ENCODE data around the gene LINGO1.

Gene LINGO1

GRCh38 chr15:77633913-77634265 is 1.2 kb upstream of the LINGO1 start:
- WGBS (ENCODE audit: extremely low coverage, insufficient coverage, low lambda C conversion rate): no CpG with 5 or more reads among the region's 9 CpGs
- no peak overlapping the region for H3K9ac ChIP-seq (ENCODE audit: low read length)
- H4K5ac ChIP-seq (ENCODE audit: low read length): no peak overlapping the region
- peak overlapping the region; percentile 35 for H3K4me2 ChIP-seq (ENCODE audit: low read length)
- peaks cover 8% of the 10 kb centered on the region for H3K4me1 ChIP-seq (ENCODE audit: control insufficient read depth, low read depth, low read length)
- H3K27me3 ChIP-seq (ENCODE audit: insufficient read depth, low read length, poor library complexity): peaks cover 6% of the 10 kb centered on the region
- H3K18ac ChIP-seq (ENCODE audit: low read length): no peak overlapping the region
- H3K27ac ChIP-seq (ENCODE audit: low read depth, low read length): no peak overlapping the region
- no peaks in the 10 kb centered on the region for H3K79me2 ChIP-seq (ENCODE audit: control insufficient read depth, insufficient read depth, low read length)
- H3K4me3 ChIP-seq (ENCODE audit: low read length): no peak overlapping the region
- no peak overlapping the region for H4K8ac ChIP-seq (ENCODE audit: low read depth, low read length)
- no peaks in the 10 kb centered on the region for H3K79me1 ChIP-seq (ENCODE audit: low read length)
- H2BK5ac ChIP-seq (ENCODE audit: low read length): no peak overlapping the region
- H3K56ac ChIP-seq (ENCODE audit: low read length): no peak overlapping the region
- H2BK15ac ChIP-seq (replicated peaks; ENCODE audit: low read depth): no peak overlapping the region
- no peaks in the 10 kb centered on the region for H3K36me3 ChIP-seq (ENCODE audit: control insufficient read depth, insufficient read depth, low read length)
- no peak overlapping the region for H3K4ac ChIP-seq (ENCODE audit: low read depth, low read length)
- peak; percentile 84 for DNase-seq
- no peak overlapping the region for H3K23ac ChIP-seq (ENCODE audit: low read length)
- no peak overlapping the region for H2AK5ac ChIP-seq (ENCODE audit: low read length)
- no peak overlapping the region for H2BK120ac ChIP-seq (ENCODE audit: low read depth, low read length)

- H2BK5ac ChIP-seq (ENCODE audit: low read length): no peak overlapping the region
- H2AK5ac ChIP-seq (ENCODE audit: low read length): no peak overlapping the region
- H3K23ac ChIP-seq (ENCODE audit: low read length): no peak overlapping the region
- H3K9ac ChIP-seq (ENCODE audit: low read length): peak overlapping the region; percentile 70
- no peak overlapping the region for H4K5ac ChIP-seq (ENCODE audit: low read length)
- H3K4me3 ChIP-seq (ENCODE audit: low read length): peak overlapping the region; percentile 41
- H3K27me3 ChIP-seq (ENCODE audit: insufficient read depth, low read length, poor library complexity): peaks cover 6% of the 10 kb centered on the region
- H3K56ac ChIP-seq (ENCODE audit: low read length): peak overlapping the region; percentile 86
- peak overlapping the region; percentile 98 for H3K4me2 ChIP-seq (ENCODE audit: low read length)
- DNase-seq: peak; percentile 93
- no peak overlapping the region for H3K4ac ChIP-seq (ENCODE audit: low read depth, low read length)
- WGBS (ENCODE audit: extremely low coverage, insufficient coverage, low lambda C conversion rate): no CpG with 5 or more reads among the region's 55 CpGs
- H4K8ac ChIP-seq (ENCODE audit: low read depth, low read length): no peak overlapping the region
- H2BK120ac ChIP-seq (ENCODE audit: low read depth, low read length): no peak overlapping the region
- H3K79me2 ChIP-seq (ENCODE audit: control insufficient read depth, insufficient read depth, low read length): no peaks in the 10 kb centered on the region
- no peaks in the 10 kb centered on the region for H3K79me1 ChIP-seq (ENCODE audit: low read length)
- no peak overlapping the region for H2BK15ac ChIP-seq (replicated peaks; ENCODE audit: low read depth)
- H3K36me3 ChIP-seq (ENCODE audit: control insufficient read depth, insufficient read depth, low read length): no peaks in the 10 kb centered on the region
- H3K27ac ChIP-seq (ENCODE audit: low read depth, low read length): no peak overlapping the region
- no peak overlapping the region for H3K18ac ChIP-seq (ENCODE audit: low read length)
- peaks cover 8% of the 10 kb centered on the region for H3K4me1 ChIP-seq (ENCODE audit: control insufficient read depth, low read depth, low read length)
Measured at GRCh38 chr15:77633134-77633912, 611 bp upstream of the LINGO1 start.

- no CpG with 5 or more reads among the region's 47 CpGs for WGBS (ENCODE audit: extremely low coverage, insufficient coverage, low lambda C conversion rate)
- H3K23ac ChIP-seq (ENCODE audit: low read length): no peak overlapping the region
- no peak overlapping the region for H4K5ac ChIP-seq (ENCODE audit: low read length)
- peak overlapping the region; percentile 48 for H3K9ac ChIP-seq (ENCODE audit: low read length)
- H3K4me1 ChIP-seq (ENCODE audit: control insufficient read depth, low read depth, low read length): peaks cover 8% of the 10 kb centered on the region
- no peak overlapping the region for H2BK15ac ChIP-seq (replicated peaks; ENCODE audit: low read depth)
- H3K79me1 ChIP-seq (ENCODE audit: low read length): no peaks in the 10 kb centered on the region
- H3K4me2 ChIP-seq (ENCODE audit: low read length): peak overlapping the region; percentile 55
- no peak overlapping the region for H3K27ac ChIP-seq (ENCODE audit: low read depth, low read length)
- no peak overlapping the region for H3K4me3 ChIP-seq (ENCODE audit: low read length)
- H3K4ac ChIP-seq (ENCODE audit: low read depth, low read length): no peak overlapping the region
- peaks cover 6% of the 10 kb centered on the region for H3K27me3 ChIP-seq (ENCODE audit: insufficient read depth, low read length, poor library complexity)
- no peak overlapping the region for H2BK120ac ChIP-seq (ENCODE audit: low read depth, low read length)
- H4K8ac ChIP-seq (ENCODE audit: low read depth, low read length): no peak overlapping the region
- H3K56ac ChIP-seq (ENCODE audit: low read length): peak overlapping the region; percentile 43
- peak; percentile 62 for DNase-seq
- no peaks in the 10 kb centered on the region for H3K79me2 ChIP-seq (ENCODE audit: control insufficient read depth, insufficient read depth, low read length)
- H2BK5ac ChIP-seq (ENCODE audit: low read length): no peak overlapping the region
- peak overlapping the region; percentile 43 for H3K18ac ChIP-seq (ENCODE audit: low read length)
- H3K36me3 ChIP-seq (ENCODE audit: control insufficient read depth, insufficient read depth, low read length): no peaks in the 10 kb centered on the region
- H2AK5ac ChIP-seq (ENCODE audit: low read length): no peak overlapping the region
Measured at GRCh38 chr15:77631745-77632533, 773 bp downstream of the LINGO1 start.

GRCh38 chr15:77630956-77631744 is 1.6 kb downstream of the LINGO1 start:
- peaks cover 6% of the 10 kb centered on the region for H3K27me3 ChIP-seq (ENCODE audit: insufficient read depth, low read length, poor library complexity)
- DNase-seq: peak; percentile 41
- no peak overlapping the region for H4K5ac ChIP-seq (ENCODE audit: low read length)

GRCh38 chr15:77630056-77630455 is 2.7 kb downstream of the LINGO1 start:
- H3K79me1 ChIP-seq (ENCODE audit: low read length): no peaks in the 10 kb centered on the region
- H2AK5ac ChIP-seq (ENCODE audit: low read length): no peak overlapping the region
- peaks cover 8% of the 10 kb centered on the region for H3K4me1 ChIP-seq (ENCODE audit: control insufficient read depth, low read depth, low read length)
- H3K27me3 ChIP-seq (ENCODE audit: insufficient read depth, low read length, poor library complexity): peaks cover 6% of the 10 kb centered on the region
- no peak overlapping the region for H3K23ac ChIP-seq (ENCODE audit: low read length)
- H2BK15ac ChIP-seq (replicated peaks; ENCODE audit: low read depth): no peak overlapping the region
- no peak overlapping the region for H3K18ac ChIP-seq (ENCODE audit: low read length)
- H3K4me3 ChIP-seq (ENCODE audit: low read length): no peak overlapping the region
- DNase-seq: no peak
- no peak overlapping the region for H2BK5ac ChIP-seq (ENCODE audit: low read length)
- no peak overlapping the region for H3K56ac ChIP-seq (ENCODE audit: low read length)
- no peak overlapping the region for H3K4ac ChIP-seq (ENCODE audit: low read depth, low read length)
- no peaks in the 10 kb centered on the region for H3K36me3 ChIP-seq (ENCODE audit: control insufficient read depth, insufficient read depth, low read length)
- H3K27ac ChIP-seq (ENCODE audit: low read depth, low read length): no peak overlapping the region
- H4K8ac ChIP-seq (ENCODE audit: low read depth, low read length): no peak overlapping the region
- no peak overlapping the region for H3K4me2 ChIP-seq (ENCODE audit: low read length)
- no peak overlapping the region for H2BK120ac ChIP-seq (ENCODE audit: low read depth, low read length)
- H3K9ac ChIP-seq (ENCODE audit: low read length): no peak overlapping the region
- no peak overlapping the region for H4K5ac ChIP-seq (ENCODE audit: low read length)
- H3K79me2 ChIP-seq (ENCODE audit: control insufficient read depth, insufficient read depth, low read length): no peaks in the 10 kb centered on the region
- WGBS (ENCODE audit: extremely low coverage, insufficient coverage, low lambda C conversion rate): no CpG with 5 or more reads among the region's 9 CpGs

More at GRCh38 chr15:77630956-77631744, 1.6 kb downstream of the LINGO1 start:
- Histone ChIP-seq H2BK5ac (ENCODE audit: low read length) (no peak overlapping the region), H3K4me2 (ENCODE audit: low read length) (no peak overlapping the region), H4K8ac (ENCODE audit: low read depth, low read length) (no peak overlapping the region), H3K36me3 (ENCODE audit: control insufficient read depth, insufficient read depth, low read length) (no peaks in the 10 kb centered on the region), H2BK15ac (replicated peaks; ENCODE audit: low read depth) (no peak overlapping the region), H3K4me1 (ENCODE audit: control insufficient read depth, low read depth, low read length) (peaks cover 8% of the 10 kb centered on the region), H3K27ac (ENCODE audit: low read depth, low read length) (no peak overlapping the region), H3K4ac (ENCODE audit: low read depth, low read length) (no peak overlapping the region), H2AK5ac (ENCODE audit: low read length) (no peak overlapping the region), H3K4me3 (ENCODE audit: low read length) (no peak overlapping the region), H3K9ac (ENCODE audit: low read length) (no peak overlapping the region), H3K23ac (ENCODE audit: low read length) (no peak overlapping the region), H3K18ac (ENCODE audit: low read length) (no peak overlapping the region), H3K79me1 (ENCODE audit: low read length) (no peaks in the 10 kb centered on the region), H3K56ac (ENCODE audit: low read length) (no peak overlapping the region), H3K79me2 (ENCODE audit: control insufficient read depth, insufficient read depth, low read length) (no peaks in the 10 kb centered on the region), H2BK120ac (ENCODE audit: low read depth, low read length) (no peak overlapping the region)
- no CpG with 5 or more reads among the region's 20 CpGs for whole genome bisulfite sequencing (ENCODE audit: extremely low coverage, insufficient coverage, low lambda C conversion rate)
